Dendritic cell treated with granulocyte-macrophage colony-stimulating factor and Interleukin-4, amounts not matched to agents 40 ng/mL and 50 ng/mL, for 4 days (primary cell): Measurements from ENCODE around the gene AJAP1.

ENCODE experiments used
- H3K27ac Mint-ChIP-seq: one replicate; pipeline ENCODE4 v1.8.0; 2022; ENCODE audit warnings: mild to moderate bottlenecking, mixed read lengths
- H3K27me3 Mint-ChIP-seq: one replicate; pipeline ENCODE4 v1.8.0; 2022; ENCODE audit warnings: mild to moderate bottlenecking, mixed read lengths
- H3K36me3 Mint-ChIP-seq: one replicate; pipeline ENCODE4 v1.8.0; 2022; ENCODE audit warnings: low read depth, mixed read lengths
- H3K4me1 Mint-ChIP-seq: one replicate; pipeline ENCODE4 v1.8.0; 2022; ENCODE audit warnings: low read depth, mixed read lengths
- H3K4me3 Mint-ChIP-seq: one replicate; pipeline ENCODE4 v1.8.0; 2022; ENCODE audit warnings: mild to moderate bottlenecking, moderate library complexity, mixed read lengths
- H3K9me3 Mint-ChIP-seq: one replicate; pipeline ENCODE4 v1.8.0; 2022; ENCODE audit warnings: mixed read lengths
- intact Hi-C: fragments of 100-400 bp; cut with micrococcal nuclease; formaldehyde crosslinking; loops from one replicate; pipeline ENCODE4 v1.15.0; 2022

AJAP1 gene

GRCh38 chr1:4724695-4725250 is 70.4 kb downstream of the AJAP1 start:
- H3K9me3 Mint-ChIP-seq, result no peaks in the 10 kb centered on the region
- no peaks in the 10 kb centered on the region for H3K36me3 Mint-ChIP-seq
- intact Hi-C loops, result no loop called here
- H3K4me3 Mint-ChIP-seq, result no peak overlapping the region
- peaks cover 6% of the 10 kb centered on the region for H3K4me1 Mint-ChIP-seq
- no peak overlapping the region for H3K27ac Mint-ChIP-seq
- H3K27me3 Mint-ChIP-seq, result peaks cover 41% of the 10 kb centered on the region

DNA sequence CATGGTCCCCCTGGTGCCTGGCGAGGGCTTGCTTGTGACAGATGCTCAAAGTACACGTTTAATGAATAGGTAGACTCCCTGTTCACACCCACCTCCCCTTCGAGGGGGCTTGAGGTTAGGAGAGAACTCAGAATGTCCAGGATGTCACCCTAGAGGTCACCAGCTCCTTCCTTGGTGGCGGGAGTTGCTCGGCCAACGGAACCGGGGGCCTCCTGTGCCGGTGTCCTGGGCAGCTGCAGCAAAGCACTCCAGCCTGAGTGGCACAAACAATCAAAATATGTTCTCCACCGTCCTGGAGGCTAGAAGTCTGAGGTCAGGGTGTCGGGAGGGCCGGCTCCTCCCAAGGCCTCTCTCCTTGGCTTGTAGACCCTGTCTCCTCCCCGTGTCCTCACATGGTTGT is 71.0 kb downstream of the AJAP1 start:
- Mint-ChIP-seq H3K27me3 (peaks cover 48% of the 10 kb centered on the region), H3K36me3 (no peaks in the 10 kb centered on the region), H3K27ac (no peak overlapping the region), H3K4me3 (no peak overlapping the region), H3K4me1 (peaks cover 6% of the 10 kb centered on the region), H3K9me3 (no peaks in the 10 kb centered on the region)
- intact Hi-C loops, result no loop called here

- H3K27ac Mint-ChIP-seq, result no peak overlapping the region
- no peaks in the 10 kb centered on the region for H3K9me3 Mint-ChIP-seq
- H3K36me3 Mint-ChIP-seq, result no peaks in the 10 kb centered on the region
- H3K4me3 Mint-ChIP-seq, result no peak overlapping the region
- peaks cover 6% of the 10 kb centered on the region for H3K4me1 Mint-ChIP-seq
- peaks cover 59% of the 10 kb centered on the region for H3K27me3 Mint-ChIP-seq
- intact Hi-C loops, result no loop called here
Observed at GRCh38 chr1:4726620-4727341, 72.4 kb downstream of the AJAP1 start.

GRCh38 chr1:4728319-4729089 is 74.1 kb downstream of the AJAP1 start:
- intact Hi-C loops, result no loop called here
- Mint-ChIP-seq H3K4me1 (peaks cover 6% of the 10 kb centered on the region), H3K36me3 (no peaks in the 10 kb centered on the region), H3K9me3 (no peaks in the 10 kb centered on the region), H3K27me3 (peaks cover 67% of the 10 kb centered on the region), H3K27ac (no peak overlapping the region), H3K4me3 (no peak overlapping the region)

GRCh38 chr1:4729090-4729471 is 74.7 kb downstream of the AJAP1 start:
- Mint-ChIP-seq H3K4me1 (peaks cover 6% of the 10 kb centered on the region), H3K27ac (no peak overlapping the region), H3K27me3 (peaks cover 72% of the 10 kb centered on the region), H3K36me3 (no peaks in the 10 kb centered on the region), H3K9me3 (no peaks in the 10 kb centered on the region), H3K4me3 (no peak overlapping the region)
- intact Hi-C loops, result no loop called here

DNA sequence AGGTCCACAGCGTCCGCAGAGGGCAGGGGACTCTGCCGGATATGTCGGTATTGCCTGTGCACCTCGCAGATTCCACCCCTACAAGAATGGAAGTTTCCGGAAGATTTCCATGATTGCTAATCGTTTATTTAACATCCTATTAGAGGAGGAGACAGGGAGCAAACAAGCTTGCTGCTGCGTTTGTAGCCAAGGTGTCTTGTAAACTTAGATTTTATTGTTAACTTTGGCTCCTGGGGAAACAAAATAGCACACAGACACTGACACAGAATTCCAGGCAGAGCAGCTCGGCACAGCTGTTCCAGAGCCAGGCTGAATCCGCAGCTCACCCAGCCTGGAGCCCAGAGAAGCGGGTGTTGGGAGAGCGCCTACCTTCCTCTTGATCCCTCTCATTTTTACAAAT is 75.7 kb downstream of the AJAP1 start:
- no peak overlapping the region for H3K27ac Mint-ChIP-seq
- no peak overlapping the region for H3K4me3 Mint-ChIP-seq
- peaks cover 4% of the 10 kb centered on the region for H3K4me1 Mint-ChIP-seq
- no peaks in the 10 kb centered on the region for H3K9me3 Mint-ChIP-seq
- H3K27me3 Mint-ChIP-seq, result peaks cover 78% of the 10 kb centered on the region
- intact Hi-C loops, result no loop called here
- H3K36me3 Mint-ChIP-seq, result no peaks in the 10 kb centered on the region

GRCh38 chr1:4733446-4734177 is 79.2 kb downstream of the AJAP1 start:
- H3K36me3 Mint-ChIP-seq, result no peaks in the 10 kb centered on the region
- peaks cover 83% of the 10 kb centered on the region for H3K27me3 Mint-ChIP-seq
- peaks cover 29% of the 10 kb centered on the region for H3K4me1 Mint-ChIP-seq
- intact Hi-C loops, result no loop called here
- peaks cover 9% of the 10 kb centered on the region for H3K9me3 Mint-ChIP-seq
- no peak overlapping the region for H3K27ac Mint-ChIP-seq
- no peak overlapping the region for H3K4me3 Mint-ChIP-seq

- no peak overlapping the region for H3K27ac Mint-ChIP-seq
- H3K9me3 Mint-ChIP-seq, result peaks cover 13% of the 10 kb centered on the region
- H3K4me3 Mint-ChIP-seq, result no peak overlapping the region
- peaks cover 31% of the 10 kb centered on the region for H3K4me1 Mint-ChIP-seq
- intact Hi-C loops, result no loop called here
- no peaks in the 10 kb centered on the region for H3K36me3 Mint-ChIP-seq
- H3K27me3 Mint-ChIP-seq, result peaks cover 83% of the 10 kb centered on the region
Observed at GRCh38 chr1:4734219-4734618, 79.8 kb downstream of the AJAP1 start.

DNA sequence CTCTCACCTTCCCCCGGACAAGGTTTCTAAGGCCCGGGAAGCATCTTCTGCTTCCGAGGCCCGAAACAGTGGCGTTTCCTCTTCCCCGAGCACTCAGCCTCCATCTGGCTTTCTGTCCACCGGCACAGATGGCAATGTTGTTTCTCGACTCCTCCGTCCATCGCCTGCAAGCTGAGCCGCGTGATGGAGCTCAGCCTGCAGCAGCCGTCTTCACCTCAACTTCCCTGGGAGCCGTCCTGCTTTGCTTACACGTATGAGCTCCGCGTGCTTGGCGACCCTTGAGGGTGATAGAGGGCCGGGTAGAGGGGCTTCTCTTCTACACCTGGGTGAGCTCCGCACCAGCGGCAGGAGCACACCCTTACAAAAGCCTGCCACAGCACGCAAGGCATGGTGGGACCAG is 80.4 kb downstream of the AJAP1 start:
- Mint-ChIP-seq H3K27ac (no peak overlapping the region), H3K27me3 (peaks cover 83% of the 10 kb centered on the region), H3K4me1 (peaks cover 31% of the 10 kb centered on the region), H3K9me3 (peaks cover 13% of the 10 kb centered on the region), H3K4me3 (no peak overlapping the region), H3K36me3 (no peaks in the 10 kb centered on the region)
- intact Hi-C loops, result no loop called here

DNA sequence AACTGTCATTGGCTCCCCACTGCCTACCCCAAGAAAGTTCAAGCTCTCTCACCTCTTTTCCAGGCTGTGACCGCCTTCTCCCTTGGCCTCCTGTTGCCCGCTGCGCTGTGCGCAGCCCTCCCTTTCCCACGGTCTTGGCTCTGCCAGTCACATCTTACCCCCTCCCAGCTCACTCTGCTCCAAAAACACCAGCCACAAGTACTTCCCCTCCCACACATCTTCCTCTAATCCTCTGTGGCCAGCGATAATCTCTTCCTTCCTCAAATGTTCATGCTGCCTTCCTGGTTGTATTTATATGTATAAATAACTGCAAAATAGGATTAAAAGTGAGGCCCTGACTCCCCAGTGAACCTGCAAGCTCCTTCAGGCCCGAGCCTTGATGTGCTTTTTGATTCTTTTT is 81.8 kb downstream of the AJAP1 start:
- intact Hi-C loops, result no loop called here
- no peak overlapping the region for H3K4me3 Mint-ChIP-seq

DNA sequence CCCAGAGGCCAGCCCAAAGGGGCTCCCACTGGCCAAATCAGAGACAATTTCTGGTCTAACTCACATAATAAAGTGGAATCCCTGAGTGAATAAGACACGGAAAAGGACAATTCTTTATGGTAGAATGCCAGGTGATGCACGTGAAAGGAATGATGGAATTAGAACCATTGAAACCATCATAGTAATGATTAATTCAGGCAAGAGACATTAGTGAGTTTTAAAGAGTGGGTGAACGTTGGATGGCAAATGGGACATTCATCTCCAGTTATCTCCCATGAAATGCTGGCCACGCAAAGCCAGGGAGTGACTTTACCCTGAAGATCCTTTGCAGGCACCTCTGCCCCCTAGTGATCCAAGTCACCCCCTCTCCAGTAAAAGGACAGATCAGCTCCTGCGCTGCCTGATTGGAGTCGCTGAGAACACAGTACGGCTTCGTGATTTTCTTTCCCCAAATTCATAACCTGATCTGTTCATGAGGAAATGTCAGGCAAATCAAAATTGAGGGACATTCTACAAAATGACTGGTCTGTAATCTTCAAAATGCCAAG is 87.5 kb downstream of the AJAP1 start:
- Mint-ChIP-seq H3K4me3 (no peak overlapping the region), H3K4me1 (peaks cover 10% of the 10 kb centered on the region), H3K9me3 (peaks cover 13% of the 10 kb centered on the region), H3K27me3 (peaks cover 60% of the 10 kb centered on the region), H3K36me3 (no peaks in the 10 kb centered on the region), H3K27ac (no peak overlapping the region)
- intact Hi-C loops, result no loop called here

More for the DNA sequence above, 81.8 kb downstream of the AJAP1 start:
- Mint-ChIP-seq H3K4me1 (peaks cover 31% of the 10 kb centered on the region), H3K27me3 (peaks cover 82% of the 10 kb centered on the region), H3K36me3 (no peaks in the 10 kb centered on the region), H3K9me3 (peaks cover 13% of the 10 kb centered on the region), H3K27ac (no peak overlapping the region)

DNA sequence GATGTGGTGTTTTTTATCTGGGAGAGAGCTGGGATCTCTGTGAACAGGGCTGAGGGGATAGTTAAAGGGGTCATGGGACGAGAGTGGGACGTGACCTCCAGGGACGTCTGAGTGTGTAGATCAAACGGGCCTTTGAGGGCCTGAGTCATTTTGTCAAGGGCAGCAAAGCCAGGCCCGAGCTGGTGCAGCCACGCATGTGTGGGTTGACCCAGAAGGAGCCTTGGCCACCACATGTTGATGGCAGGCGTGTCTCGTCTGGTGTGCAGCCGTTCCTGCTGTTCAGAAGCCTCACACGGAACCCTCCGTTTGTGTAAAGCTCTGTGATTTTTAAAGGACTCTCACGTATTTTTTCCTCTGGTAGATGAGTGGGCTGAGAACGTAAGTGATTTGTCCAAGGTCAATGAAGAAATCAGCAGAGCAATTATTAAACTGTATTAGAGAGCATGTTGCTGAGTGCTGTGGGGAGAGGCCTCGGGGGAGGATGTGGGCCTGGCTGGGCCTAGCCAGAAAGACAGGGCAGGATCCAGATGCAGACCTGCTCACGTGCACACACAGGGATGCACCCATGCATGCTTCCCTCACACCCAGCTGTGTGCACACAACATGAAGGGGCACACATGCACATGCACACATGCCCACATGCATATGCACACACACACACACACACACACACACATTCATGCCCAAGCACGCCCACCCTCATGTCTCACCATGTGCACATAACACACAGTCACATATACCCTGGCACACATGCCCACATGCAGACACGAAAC is 89.8 kb downstream of the AJAP1 start:
- Mint-ChIP-seq H3K4me3 (no peak overlapping the region), H3K27me3 (peaks cover 57% of the 10 kb centered on the region), H3K36me3 (no peaks in the 10 kb centered on the region), H3K4me1 (no peaks in the 10 kb centered on the region), H3K9me3 (no peaks in the 10 kb centered on the region), H3K27ac (no peak overlapping the region)
- intact Hi-C loops, result no loop called here

GRCh38 chr1:4745560-4745959 is 91.2 kb downstream of the AJAP1 start:
- H3K4me1 Mint-ChIP-seq, result no peaks in the 10 kb centered on the region
- H3K9me3 Mint-ChIP-seq, result no peaks in the 10 kb centered on the region
- H3K4me3 Mint-ChIP-seq, result no peak overlapping the region
- no peak overlapping the region for H3K27ac Mint-ChIP-seq
- no peaks in the 10 kb centered on the region for H3K36me3 Mint-ChIP-seq
- H3K27me3 Mint-ChIP-seq, result peaks cover 45% of the 10 kb centered on the region
- intact Hi-C loops, result no loop called here
